ENCODE measurements around the gene DCDC1.

DCDC1 gene

DNA sequence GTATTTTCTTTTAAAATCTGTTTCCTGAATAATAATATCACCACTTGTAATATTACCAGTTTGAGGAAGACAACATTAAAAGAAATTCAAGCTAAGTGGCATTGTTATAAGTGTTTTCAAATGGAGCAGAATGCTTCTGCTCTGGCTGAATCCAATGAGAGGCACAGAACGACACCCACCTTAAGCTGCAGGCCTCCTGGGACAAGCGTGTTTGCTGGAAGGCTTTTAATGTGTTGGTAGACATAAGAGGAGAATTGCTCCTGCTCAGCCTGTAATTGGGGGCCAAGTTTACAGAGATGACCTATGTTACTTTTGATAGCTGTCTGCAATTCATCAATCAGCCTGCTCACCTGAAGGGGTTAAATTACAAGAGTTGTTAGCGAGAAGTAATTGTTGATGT lies 242.2 kb downstream of the DCDC1 start:
- no peak overlapping the region for H3K9ac ChIP-seq (ENCODE audit: low read length)
- H3K9me3 ChIP-seq (ENCODE audit: control insufficient read depth, low read length) = no peaks in the 10 kb centered on the region
- no peaks in the 10 kb centered on the region for H3K4me1 ChIP-seq (ENCODE audit: control insufficient read depth, insufficient read depth, low read length)
- no peaks in the 10 kb centered on the region for H3K27me3 ChIP-seq (replicated peaks; ENCODE audit: control insufficient read depth, insufficient read depth, low read length)
- H3K36me3 ChIP-seq (ENCODE audit: control insufficient read depth, insufficient read depth, low read length, severe bottlenecking) = no peaks in the 10 kb centered on the region
- no peak overlapping the region for H3K4me3 ChIP-seq (ENCODE audit: low read length)
- no peak for DNase-seq (ENCODE audit: low read depth)

DNA sequence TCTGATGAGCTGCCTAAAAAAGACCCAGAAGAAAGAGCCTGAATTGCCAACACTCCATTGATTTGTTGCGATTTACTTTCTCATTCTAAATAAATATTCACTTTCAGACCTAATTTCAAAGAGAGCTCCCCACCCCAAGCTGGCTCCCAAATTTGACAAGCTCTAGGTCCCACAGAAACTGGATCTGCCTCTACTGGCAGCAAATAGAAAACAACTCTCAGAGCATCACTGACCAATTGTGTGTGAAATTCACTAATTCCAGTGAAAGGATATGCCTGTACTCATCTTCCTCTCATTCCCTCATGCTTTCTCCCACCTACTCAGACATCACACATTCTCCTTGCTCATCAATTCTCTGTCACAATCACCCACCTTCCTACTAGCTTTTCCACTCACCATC lies 249.1 kb downstream of the DCDC1 start:
- no peak overlapping the region for H3K9ac ChIP-seq (ENCODE audit: low read length)
- peaks cover 4% of the 10 kb centered on the region for H3K27me3 ChIP-seq (replicated peaks; ENCODE audit: control insufficient read depth, insufficient read depth, low read length)
- H3K9me3 ChIP-seq (ENCODE audit: control insufficient read depth, low read length) = no peaks in the 10 kb centered on the region
- no peaks in the 10 kb centered on the region for H3K4me1 ChIP-seq (ENCODE audit: control insufficient read depth, insufficient read depth, low read length)
- H3K4me3 ChIP-seq (ENCODE audit: low read length) = no peak overlapping the region
- H3K36me3 ChIP-seq (ENCODE audit: control insufficient read depth, insufficient read depth, low read length, severe bottlenecking) = no peaks in the 10 kb centered on the region
- DNase-seq (ENCODE audit: low read depth) = no peak

DNA sequence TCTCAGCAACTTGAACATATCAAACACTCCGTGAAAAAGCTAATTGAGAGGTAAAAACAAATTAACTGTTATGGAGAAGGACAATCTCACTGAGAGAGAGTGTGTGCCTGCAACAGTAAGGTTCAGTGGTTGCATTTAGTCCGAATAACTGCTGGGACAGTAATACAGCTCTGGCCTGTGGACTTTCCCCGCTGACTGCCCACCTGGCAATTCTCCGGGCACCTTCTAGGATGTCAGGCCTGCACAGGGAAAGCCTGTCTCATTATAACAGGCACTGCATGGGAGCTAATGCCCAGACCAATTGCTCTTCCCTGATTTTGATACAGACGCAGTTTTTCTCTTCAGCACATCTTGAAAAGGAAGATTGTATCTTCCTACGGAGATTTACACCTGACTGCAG lies 251.0 kb downstream of the DCDC1 start:
- Histone ChIP-seq H3K36me3 (ENCODE audit: control insufficient read depth, insufficient read depth, low read length, severe bottlenecking) (no peaks in the 10 kb centered on the region), H3K9me3 (ENCODE audit: control insufficient read depth, low read length) (no peaks in the 10 kb centered on the region), H3K4me3 (ENCODE audit: low read length) (no peak overlapping the region), H3K4me1 (ENCODE audit: control insufficient read depth, insufficient read depth, low read length) (no peaks in the 10 kb centered on the region), H3K9ac (ENCODE audit: low read length) (no peak overlapping the region), H3K27me3 (replicated peaks; ENCODE audit: control insufficient read depth, insufficient read depth, low read length) (peaks cover 4% of the 10 kb centered on the region)
- DNase-seq (ENCODE audit: low read depth) = no peak

DNA sequence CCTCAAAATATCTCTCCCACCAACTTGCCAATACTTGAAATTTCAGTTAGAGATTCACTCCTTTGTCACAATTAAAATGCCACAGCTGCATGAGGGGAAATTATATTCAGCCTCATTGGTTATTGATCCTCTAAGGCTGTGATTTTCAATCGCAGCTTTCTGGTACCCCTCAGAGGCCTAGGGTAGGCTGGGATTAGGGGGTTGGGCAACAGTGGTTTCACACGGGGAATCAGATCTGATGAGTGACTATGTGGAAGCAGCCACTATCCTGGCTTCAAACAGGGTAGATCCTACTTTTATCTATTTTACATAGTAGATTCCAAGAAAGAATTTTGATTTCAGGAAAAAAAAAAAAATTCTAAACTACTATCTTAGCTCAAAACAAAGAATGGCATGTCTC lies 252.5 kb downstream of the DCDC1 start:
- Histone ChIP-seq H3K36me3 (ENCODE audit: control insufficient read depth, insufficient read depth, low read length, severe bottlenecking) (no peaks in the 10 kb centered on the region), H3K9ac (ENCODE audit: low read length) (no peak overlapping the region), H3K4me3 (ENCODE audit: low read length) (no peak overlapping the region), H3K4me1 (ENCODE audit: control insufficient read depth, insufficient read depth, low read length) (no peaks in the 10 kb centered on the region), H3K27me3 (replicated peaks; ENCODE audit: control insufficient read depth, insufficient read depth, low read length) (peaks cover 4% of the 10 kb centered on the region), H3K9me3 (ENCODE audit: control insufficient read depth, low read length) (no peaks in the 10 kb centered on the region)
- no peak for DNase-seq (ENCODE audit: low read depth)

DNA sequence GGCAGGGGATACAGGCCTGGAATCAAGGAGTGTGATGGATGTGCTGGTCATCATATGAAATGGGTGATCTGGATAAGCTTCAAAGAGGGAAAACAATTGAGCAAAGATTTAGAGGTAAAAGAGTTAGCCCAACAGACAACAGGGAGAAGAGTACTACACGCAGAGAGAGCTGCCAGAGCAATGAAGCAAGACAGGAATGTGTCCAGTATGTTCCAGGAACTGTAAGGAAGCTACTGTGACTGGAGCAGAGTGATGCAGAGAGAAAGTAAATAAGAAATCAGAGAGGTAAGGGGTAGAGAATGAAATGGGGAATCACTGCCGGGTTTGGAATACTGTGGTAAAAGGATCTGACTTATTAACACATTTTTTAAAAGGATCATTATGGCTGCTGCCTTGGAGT lies 255.1 kb downstream of the DCDC1 start:
- Histone ChIP-seq H3K9ac (ENCODE audit: low read length) (no peak overlapping the region), H3K4me1 (ENCODE audit: control insufficient read depth, insufficient read depth, low read length) (no peaks in the 10 kb centered on the region), H3K36me3 (ENCODE audit: control insufficient read depth, insufficient read depth, low read length, severe bottlenecking) (no peaks in the 10 kb centered on the region), H3K9me3 (ENCODE audit: control insufficient read depth, low read length) (no peaks in the 10 kb centered on the region), H3K4me3 (ENCODE audit: low read length) (no peak overlapping the region), H3K27me3 (replicated peaks; ENCODE audit: control insufficient read depth, insufficient read depth, low read length) (no peaks in the 10 kb centered on the region)
- no peak for DNase-seq (ENCODE audit: low read depth)

DNA sequence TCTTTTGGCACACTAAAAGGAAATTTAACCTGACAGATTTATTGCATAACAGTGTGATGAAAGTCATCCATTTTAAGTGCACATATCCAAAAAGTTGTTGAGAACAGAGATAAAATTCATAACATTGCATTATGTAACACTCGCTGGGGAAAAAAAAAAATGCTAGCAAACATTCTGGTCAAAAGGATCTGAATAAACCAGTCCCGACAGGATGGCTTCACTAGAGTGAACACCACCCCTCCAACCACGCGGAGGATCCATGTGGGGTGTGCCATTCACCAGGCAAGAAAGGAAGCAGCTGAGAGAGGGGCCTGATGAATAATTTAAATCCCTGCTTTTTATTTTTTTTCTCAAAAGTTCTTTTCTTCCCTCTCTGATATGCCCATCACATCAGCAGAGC lies 258.7 kb downstream of the DCDC1 start:
- Histone ChIP-seq H3K9me3 (ENCODE audit: control insufficient read depth, low read length) (no peaks in the 10 kb centered on the region), H3K4me1 (ENCODE audit: control insufficient read depth, insufficient read depth, low read length) (no peaks in the 10 kb centered on the region), H3K4me3 (ENCODE audit: low read length) (no peak overlapping the region), H3K9ac (ENCODE audit: low read length) (no peak overlapping the region), H3K27me3 (replicated peaks; ENCODE audit: control insufficient read depth, insufficient read depth, low read length) (no peaks in the 10 kb centered on the region), H3K36me3 (ENCODE audit: control insufficient read depth, insufficient read depth, low read length, severe bottlenecking) (no peaks in the 10 kb centered on the region)
- DNase-seq (ENCODE audit: low read depth) = no peak

DNA sequence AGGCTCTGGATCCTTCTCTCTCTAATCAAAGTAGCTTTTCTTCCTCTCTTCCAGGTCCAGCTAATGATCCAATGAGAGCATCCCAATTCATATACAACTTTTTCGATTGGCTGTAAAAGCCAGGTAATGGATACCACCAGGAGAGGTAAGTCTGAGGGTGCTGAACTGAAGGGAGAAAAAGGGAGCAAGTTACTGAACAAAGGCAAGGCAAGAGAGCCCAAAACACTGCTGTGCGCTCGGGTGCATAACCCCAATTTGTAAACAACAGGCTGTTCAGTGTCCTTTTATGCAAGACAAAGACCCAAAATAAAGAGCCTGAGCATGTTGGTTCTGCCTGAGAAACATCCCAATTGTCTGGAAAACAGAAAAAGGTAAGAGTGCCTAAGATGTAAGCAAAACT lies 260.1 kb downstream of the DCDC1 start:
- Histone ChIP-seq H3K36me3 (ENCODE audit: control insufficient read depth, insufficient read depth, low read length, severe bottlenecking) (no peaks in the 10 kb centered on the region), H3K9ac (ENCODE audit: low read length) (no peak overlapping the region), H3K9me3 (ENCODE audit: control insufficient read depth, low read length) (no peaks in the 10 kb centered on the region), H3K4me1 (ENCODE audit: control insufficient read depth, insufficient read depth, low read length) (no peaks in the 10 kb centered on the region), H3K4me3 (ENCODE audit: low read length) (no peak overlapping the region), H3K27me3 (replicated peaks; ENCODE audit: control insufficient read depth, insufficient read depth, low read length) (no peaks in the 10 kb centered on the region)
- DNase-seq (ENCODE audit: low read depth) = no peak

DNA sequence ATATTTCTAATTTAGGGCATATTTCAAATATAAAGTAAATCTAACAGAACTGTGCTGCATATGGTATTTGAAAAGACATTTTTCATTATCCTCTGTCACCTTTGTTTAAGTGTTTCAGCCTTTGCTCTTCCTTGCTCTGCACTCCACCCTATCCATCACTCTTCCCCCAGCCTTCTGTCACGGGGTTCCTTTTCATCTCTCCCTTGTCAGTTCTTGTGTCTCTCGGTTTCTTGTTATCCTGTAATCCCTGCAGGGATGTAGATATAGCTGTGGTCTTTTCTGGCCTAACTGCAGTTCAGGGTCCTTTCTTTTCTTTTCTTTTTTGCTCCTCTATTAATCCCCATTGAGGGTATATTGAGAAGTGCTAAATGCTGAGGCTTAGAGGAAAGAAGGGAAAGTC lies 261.9 kb downstream of the DCDC1 start:
- Histone ChIP-seq H3K27me3 (replicated peaks; ENCODE audit: control insufficient read depth, insufficient read depth, low read length) (no peaks in the 10 kb centered on the region), H3K4me3 (ENCODE audit: low read length) (no peak overlapping the region), H3K36me3 (ENCODE audit: control insufficient read depth, insufficient read depth, low read length, severe bottlenecking) (no peaks in the 10 kb centered on the region), H3K9me3 (ENCODE audit: control insufficient read depth, low read length) (no peaks in the 10 kb centered on the region), H3K9ac (ENCODE audit: low read length) (no peak overlapping the region), H3K4me1 (ENCODE audit: control insufficient read depth, insufficient read depth, low read length) (no peaks in the 10 kb centered on the region)
- DNase-seq (ENCODE audit: low read depth) = no peak

DNA sequence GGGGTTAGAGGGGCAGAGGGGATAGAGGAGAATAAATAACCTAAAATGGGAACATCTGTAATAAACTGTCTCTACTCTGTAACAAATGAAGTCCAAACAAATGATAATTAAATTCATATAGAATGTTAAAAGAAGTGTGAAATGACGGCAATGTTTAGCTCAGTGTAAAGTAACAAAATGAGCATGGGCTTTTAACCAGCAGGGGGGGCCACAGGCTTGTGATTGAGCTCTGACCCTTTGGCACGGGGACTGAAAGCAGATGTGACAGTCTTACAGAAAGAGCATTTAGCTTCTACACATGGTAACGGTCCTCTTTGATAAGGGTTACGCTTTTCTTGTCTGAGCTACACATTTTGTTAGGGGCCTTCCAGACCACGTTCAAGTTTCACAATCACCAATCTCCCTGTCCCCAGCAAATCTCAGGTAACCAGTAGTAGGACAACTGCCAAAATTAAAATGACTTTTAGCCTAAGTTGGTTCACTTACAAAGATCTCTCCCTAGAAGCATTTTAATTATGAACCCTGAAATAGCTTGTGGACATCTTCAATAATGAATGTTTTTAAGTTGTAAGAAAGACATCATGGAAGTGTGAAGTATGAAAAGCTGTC lies 262.5 kb downstream of the DCDC1 start:
- Histone ChIP-seq H3K36me3 (ENCODE audit: control insufficient read depth, insufficient read depth, low read length, severe bottlenecking) (no peaks in the 10 kb centered on the region), H3K4me1 (ENCODE audit: control insufficient read depth, insufficient read depth, low read length) (no peaks in the 10 kb centered on the region), H3K9ac (ENCODE audit: low read length) (no peak overlapping the region), H3K9me3 (ENCODE audit: control insufficient read depth, low read length) (no peaks in the 10 kb centered on the region), H3K4me3 (ENCODE audit: low read length) (no peak overlapping the region), H3K27me3 (replicated peaks; ENCODE audit: control insufficient read depth, insufficient read depth, low read length) (no peaks in the 10 kb centered on the region)
- DNase-seq (ENCODE audit: low read depth) = peak; percentile 25

DNA sequence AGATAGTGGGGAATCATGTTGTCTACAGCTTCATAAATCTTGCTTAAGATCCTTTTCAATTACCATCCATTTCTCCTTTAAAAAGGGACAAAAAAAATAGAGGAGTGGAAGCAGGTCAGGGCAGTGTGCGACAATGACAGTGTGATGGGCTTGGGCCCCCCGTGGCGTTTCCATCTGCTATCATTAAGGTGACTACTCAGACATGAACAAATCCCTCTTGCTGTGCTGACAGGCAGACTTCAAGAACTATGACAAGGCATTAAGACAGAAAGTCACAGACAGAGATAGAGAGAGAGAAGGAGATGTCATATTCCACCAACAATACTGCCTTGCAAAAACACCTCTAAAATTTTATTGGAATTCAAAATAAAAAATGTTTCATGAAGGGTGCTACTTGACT lies 263.2 kb downstream of the DCDC1 start:
- Histone ChIP-seq H3K4me3 (ENCODE audit: low read length) (no peak overlapping the region), H3K9me3 (ENCODE audit: control insufficient read depth, low read length) (no peaks in the 10 kb centered on the region), H3K36me3 (ENCODE audit: control insufficient read depth, insufficient read depth, low read length, severe bottlenecking) (no peaks in the 10 kb centered on the region), H3K27me3 (replicated peaks; ENCODE audit: control insufficient read depth, insufficient read depth, low read length) (no peaks in the 10 kb centered on the region), H3K9ac (ENCODE audit: low read length) (no peak overlapping the region), H3K4me1 (ENCODE audit: control insufficient read depth, insufficient read depth, low read length) (no peaks in the 10 kb centered on the region)
- no peak for DNase-seq (ENCODE audit: low read depth)

DNA sequence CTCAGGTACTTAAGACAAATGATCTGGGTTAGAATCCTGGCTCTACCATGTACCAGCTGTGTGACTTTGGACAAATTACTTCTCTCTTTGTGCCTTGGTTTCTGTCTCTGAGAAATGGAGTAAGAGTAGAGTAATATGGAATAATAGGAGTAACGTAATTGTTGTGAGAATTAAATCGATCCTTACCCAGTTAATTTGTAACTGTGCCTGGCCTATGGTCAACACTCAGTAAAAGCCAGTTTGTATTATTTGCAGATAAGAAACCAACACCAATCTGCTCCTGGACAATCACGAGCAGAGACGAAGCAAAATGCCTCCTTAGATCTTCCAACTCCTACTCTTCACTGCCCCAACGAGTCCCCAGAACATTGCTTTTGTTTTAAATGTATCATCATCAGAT lies 266.7 kb downstream of the DCDC1 start:
- H3K4me3 ChIP-seq (ENCODE audit: low read length) = no peak overlapping the region
- no peak for DNase-seq (ENCODE audit: low read depth)
- H3K36me3 ChIP-seq (ENCODE audit: control insufficient read depth, insufficient read depth, low read length, severe bottlenecking) = no peaks in the 10 kb centered on the region
- H3K27me3 ChIP-seq (replicated peaks; ENCODE audit: control insufficient read depth, insufficient read depth, low read length) = no peaks in the 10 kb centered on the region
- no peaks in the 10 kb centered on the region for H3K4me1 ChIP-seq (ENCODE audit: control insufficient read depth, insufficient read depth, low read length)
- no peak overlapping the region for H3K9ac ChIP-seq (ENCODE audit: low read length)
- H3K9me3 ChIP-seq (ENCODE audit: control insufficient read depth, low read length) = no peaks in the 10 kb centered on the region

DNA sequence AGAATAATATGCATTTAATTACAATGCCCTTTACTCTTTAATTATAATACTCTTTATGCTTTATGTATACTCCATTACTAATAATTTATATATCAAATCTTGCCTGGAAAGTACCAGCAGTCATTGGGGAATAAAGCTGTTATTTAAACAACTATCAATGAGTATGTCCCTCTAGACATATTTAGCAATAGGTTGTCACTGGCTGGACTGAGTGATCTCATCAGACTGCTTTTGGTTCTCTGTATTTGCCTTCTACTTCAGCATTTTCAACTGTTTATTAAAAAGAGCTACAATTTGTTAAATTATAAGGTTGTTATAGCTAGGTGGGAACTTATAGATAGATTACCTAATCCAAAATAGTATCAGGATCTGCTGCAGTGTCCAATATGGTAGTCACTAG lies 267.2 kb downstream of the DCDC1 start:
- no peak for DNase-seq (ENCODE audit: low read depth)
- no peaks in the 10 kb centered on the region for H3K9me3 ChIP-seq (ENCODE audit: control insufficient read depth, low read length)
- H3K9ac ChIP-seq (ENCODE audit: low read length) = no peak overlapping the region
- H3K4me3 ChIP-seq (ENCODE audit: low read length) = no peak overlapping the region
- H3K27me3 ChIP-seq (replicated peaks; ENCODE audit: control insufficient read depth, insufficient read depth, low read length) = no peaks in the 10 kb centered on the region
- no peaks in the 10 kb centered on the region for H3K4me1 ChIP-seq (ENCODE audit: control insufficient read depth, insufficient read depth, low read length)
- no peaks in the 10 kb centered on the region for H3K36me3 ChIP-seq (ENCODE audit: control insufficient read depth, insufficient read depth, low read length, severe bottlenecking)
